Uterus (tissue), 4 donors: ENCODE data around the gene ITPR2. TPM values are rescaled to one million over a fixed set of nuclear protein-coding genes. Genes with fewer than 3 reads are reported as not detected.

Experiments used
- DNase-seq, 2 donors: peaks; one replicate each; pipeline ENCODE4 v3.0.0-alpha.2; 2019 to 2020
- H3K27ac ChIP-seq, 2 donors: fragments of 200-600 bp; sonication (generic); 1 replicate in 1 of 2; 2 replicates in 1 of 2; pipeline ENCODE4 v1.5.1; 2016 to 2018
- H3K27me3 ChIP-seq, 2 donors: fragments of 200-600 bp; sonication (generic); one replicate each; pipeline ENCODE4 v1.5.1; 2018 to 2019; ENCODE audit warnings: control low read depth in 1 of 2
- H3K36me3 ChIP-seq, 2 donors: fragments of 200-600 bp; sonication (generic); one replicate each; pipeline ENCODE4 v1.5.1; 2019; ENCODE audit warnings: control low read depth in 1 of 2
- H3K4me1 ChIP-seq, 2 donors: fragments of 200-600 bp; sonication (generic); one replicate each; pipeline ENCODE4 v1.5.1; 2018 to 2019; ENCODE audit warnings: control low read depth in 1 of 2
- H3K4me3 ChIP-seq, 2 donors: fragments of 200-600 bp; sonication (generic); 1 replicate in 1 of 2; 2 replicates in 1 of 2; pipeline ENCODE4 v1.5.1; 2018 to 2019; ENCODE audit warnings: mild to moderate bottlenecking in 1 of 2
- H3K9me3 ChIP-seq, 2 donors: fragments of 200-600 bp; sonication (generic); one replicate each; pipeline ENCODE4 v1.5.1; 2019; ENCODE audit warnings: control low read depth in 1 of 2
- CTCF ChIP-seq, 4 experiments: fragments of 200-600 bp in 2 of 4; fragments of 450-650 bp in 2 of 4; sonication (generic) in 2 of 4; IDR thresholded peaks; one replicate each; pipeline ENCODE4 v1.5.1; 2016 to 2019; ENCODE audit warnings: antibody characterized with exemption in 4 of 4, mild to moderate bottlenecking in 2 of 4, moderate library complexity in 1 of 4
- POLR2A ChIP-seq, 2 donors: fragments of 450-650 bp; IDR thresholded peaks; one replicate each; pipeline ENCODE4 v1.6.1; 2016; ENCODE audit warnings: antibody characterized with exemption in 2 of 2, mild to moderate bottlenecking in 1 of 2, moderate library complexity in 1 of 2
- intact Hi-C: fragments of 100-400 bp; cut with DNase I; formaldehyde crosslinking; loops from one replicate; pipeline ENCODE4 v1.15.1; 2023; ENCODE audit warnings: low total_unique reads
- total RNA-seq, 4 donors: library from RNA; depleted of rRNA in 3 of 4; stranded (reverse); fragments of >200 nt in 3 of 4; gene quantifications; one replicate each; pipeline versions ENCODE4 v1.1.0 to v1.2.4, GENCODE V29; 2014 to 2023
- donor health status: DM: yes; HTN: yes; CAD: no.

Gene ITPR2
- total RNA-seq, 4 donors from 2014 or later = 53.5 to 271 (median 60.4) TPM

- Histone ChIP-seq H3K27me3 (no peaks in the 10 kb centered on the region), H3K4me3 (no peak overlapping the region), H3K9me3 (peaks cover 0 to 12% of the 10 kb centered on the region in 2 donors), H3K27ac (no peak overlapping the region), H3K36me3 (no peaks in the 10 kb centered on the region), H3K4me1 (no peaks in the 10 kb centered on the region)
- intact Hi-C loops = no loop called here
- DNase-seq = no peak
- no peak for TF ChIP-seq CTCF (IDR thresholded peaks at IDR 0.05)
- no peak for TF ChIP-seq POLR2A (IDR thresholded peaks at IDR 0.05)
These were observed 304.1 kb downstream of the ITPR2 start for GRCh38 chr12:26528943-26529342.

GRCh38 chr12:26527682-26528081 lies 305.3 kb downstream of the ITPR2 start:
- no peak overlapping the region for H3K27ac ChIP-seq
- no peak overlapping the region for H3K4me3 ChIP-seq
- H3K9me3 ChIP-seq = peaks cover 0 to 12% of the 10 kb centered on the region in 2 donors
- H3K4me1 ChIP-seq = no peaks in the 10 kb centered on the region
- intact Hi-C loops = no loop called here
- H3K27me3 ChIP-seq = no peaks in the 10 kb centered on the region
- TF ChIP-seq CTCF (IDR thresholded peaks at IDR 0.05) = no peak
- no peak for TF ChIP-seq POLR2A (IDR thresholded peaks at IDR 0.05)
- no peaks in the 10 kb centered on the region for H3K36me3 ChIP-seq
- no peak for DNase-seq

DNA sequence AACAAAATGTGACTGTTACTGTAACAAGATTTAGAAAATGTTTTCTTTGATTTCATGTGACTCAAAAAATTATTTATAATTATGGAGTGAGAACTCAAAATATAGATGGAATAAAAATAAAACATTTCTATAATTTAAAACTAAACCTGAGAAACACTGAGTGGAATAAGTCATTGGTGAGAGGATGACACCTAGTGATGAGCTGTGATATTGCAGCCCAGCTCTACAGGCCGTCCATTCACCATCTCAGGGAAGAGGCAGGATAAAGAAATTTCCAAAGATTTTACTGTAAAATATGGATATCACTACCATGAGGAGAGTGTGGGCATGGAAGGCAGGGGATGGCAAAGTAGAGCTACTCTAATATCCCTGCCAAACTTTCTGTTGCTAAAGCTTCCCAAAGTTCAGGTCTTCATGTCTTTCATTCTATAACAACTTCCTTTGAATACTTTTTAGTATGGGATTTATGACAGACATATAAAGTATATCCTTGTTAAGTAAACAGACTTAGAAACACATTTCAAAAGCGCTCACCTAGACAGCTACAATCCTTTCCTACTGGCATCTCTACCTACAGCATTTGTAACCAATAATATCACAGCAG lies 308.0 kb downstream of the ITPR2 start:
- Histone ChIP-seq H3K27me3 (no peaks in the 10 kb centered on the region), H3K4me1 (no peaks in the 10 kb centered on the region), H3K4me3 (no peak overlapping the region), H3K36me3 (no peaks in the 10 kb centered on the region), H3K9me3 (peaks cover 0 to 12% of the 10 kb centered on the region in 2 donors), H3K27ac (no peak overlapping the region)
- no peak for DNase-seq
- peak in 1 of 4 experiments; percentile 7 for TF ChIP-seq CTCF (IDR thresholded peaks at IDR 0.05)
- no peak for TF ChIP-seq POLR2A (IDR thresholded peaks at IDR 0.05)
- intact Hi-C loops = no loop called here

DNA sequence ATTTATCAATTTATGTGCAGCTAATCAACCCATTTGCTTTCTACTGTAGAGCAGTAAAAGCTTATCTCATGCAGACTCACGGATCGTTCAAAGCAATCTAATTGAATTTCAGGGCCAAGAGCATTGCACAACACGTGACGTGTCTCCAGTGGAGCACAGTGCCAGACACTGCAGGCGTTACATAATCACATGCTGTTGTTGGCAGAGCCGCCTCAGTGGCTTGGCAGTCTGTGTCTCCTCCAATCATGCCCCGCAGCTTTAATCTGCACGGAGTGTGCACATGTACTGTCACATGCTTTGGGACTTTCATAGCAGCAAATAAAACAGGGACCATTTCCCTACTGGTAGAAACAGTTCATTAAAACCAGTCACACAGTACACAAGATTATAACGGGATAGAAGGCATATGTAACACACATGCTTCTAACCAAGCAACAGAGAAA lies 309.3 kb downstream of the ITPR2 start:
- intact Hi-C loops = no loop called here
- H3K27ac ChIP-seq = peak overlapping the region; percentile 34 to 40
- no peaks in the 10 kb centered on the region for H3K4me1 ChIP-seq
- peak in 1 of 4 experiments; percentile 19 for TF ChIP-seq CTCF (IDR thresholded peaks at IDR 0.05)
- TF ChIP-seq POLR2A (IDR thresholded peaks at IDR 0.05) = no peak
- H3K4me3 ChIP-seq = no peak overlapping the region
- H3K27me3 ChIP-seq = no peaks in the 10 kb centered on the region
- H3K36me3 ChIP-seq = no peaks in the 10 kb centered on the region
- DNase-seq = peak; percentile 80 to 90
- H3K9me3 ChIP-seq = peaks cover 0 to 17% of the 10 kb centered on the region in 2 donors

GRCh38 chr12:26520869-26521268 lies 312.1 kb downstream of the ITPR2 start:
- Histone ChIP-seq H3K27ac (no peak overlapping the region), H3K4me3 (no peak overlapping the region), H3K4me1 (no peaks in the 10 kb centered on the region), H3K36me3 (no peaks in the 10 kb centered on the region), H3K9me3 (peaks cover 0 to 12% of the 10 kb centered on the region in 2 donors), H3K27me3 (no peaks in the 10 kb centered on the region)
- intact Hi-C loops = no loop called here
- DNase-seq = no peak
- TF ChIP-seq POLR2A (IDR thresholded peaks at IDR 0.05) (no peak), CTCF (IDR thresholded peaks at IDR 0.05) (no peak)
